SK-N-DZ (cell line): ENCODE data around the gene ZFPL1.

ENCODE experiments used
- DNase-seq: peaks from one replicate; pipeline ENCODE4 v3.0.0-alpha.2; 2015; ENCODE audit warnings: low spot score

ZFPL1 gene

GRCh38 chr11:65059959-65060824, 23.8 kb upstream of the ZFPL1 start:
- DNase-seq = no peak

- no peak for DNase-seq
Observed at GRCh38 chr11:65060913-65061408, 23.1 kb upstream of the ZFPL1 start.

GRCh38 chr11:65063532-65063931, 20.5 kb upstream of the ZFPL1 start:
- DNase-seq = no peak

- peak; percentile 82 for DNase-seq
Observed at GRCh38 chr11:65064847-65065240, 19.2 kb upstream of the ZFPL1 start.

GRCh38 chr11:65065851-65066250, 18.2 kb upstream of the ZFPL1 start:
- DNase-seq = peak; percentile 77

DNA sequence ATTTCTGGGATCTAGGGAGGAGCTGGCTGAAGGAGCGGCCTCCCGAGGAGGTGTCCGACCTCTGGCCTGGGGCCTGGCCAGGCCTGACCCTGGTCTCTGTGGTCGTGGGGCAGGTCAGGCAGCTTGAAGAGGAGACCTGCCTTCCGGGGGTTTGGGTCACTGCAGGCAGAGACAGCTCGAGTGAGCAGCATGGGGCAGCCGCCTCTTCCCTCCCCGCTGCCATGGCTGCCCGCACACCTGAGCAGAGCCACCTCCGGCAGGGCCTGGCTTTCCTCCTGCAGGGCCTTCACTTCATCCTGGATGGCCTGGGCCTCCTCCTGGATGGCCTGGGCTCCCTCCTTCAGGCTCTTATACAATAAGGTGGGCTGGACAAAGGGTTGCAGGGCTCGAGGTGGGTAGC, 17.7 kb upstream of the ZFPL1 start:
- no peak for DNase-seq

DNA sequence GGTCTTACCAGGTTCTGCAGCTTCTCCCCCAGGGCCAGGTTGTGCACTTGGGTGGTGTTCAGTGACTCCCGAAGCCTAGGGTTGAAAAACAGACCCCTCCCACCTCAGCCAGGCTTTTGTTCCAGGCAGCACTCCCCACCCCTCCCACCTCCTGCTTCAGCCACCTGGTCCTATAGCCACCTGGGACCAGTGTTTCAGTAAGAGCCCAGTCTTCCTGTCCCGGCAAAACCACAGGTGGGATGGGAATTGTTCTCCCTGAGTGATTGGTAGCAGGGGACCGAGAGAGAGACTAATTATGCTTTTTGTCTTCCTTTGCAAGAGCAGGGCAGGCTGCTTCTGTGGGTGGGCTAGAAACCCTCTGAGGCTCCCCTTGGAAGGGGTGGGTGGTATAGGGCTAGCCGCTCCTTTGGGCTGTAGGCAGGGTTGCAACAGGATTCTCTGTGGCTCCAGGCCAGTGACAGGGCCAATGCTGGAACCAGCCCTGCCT, 17.2 kb upstream of the ZFPL1 start:
- DNase-seq = peak; percentile 51

DNA sequence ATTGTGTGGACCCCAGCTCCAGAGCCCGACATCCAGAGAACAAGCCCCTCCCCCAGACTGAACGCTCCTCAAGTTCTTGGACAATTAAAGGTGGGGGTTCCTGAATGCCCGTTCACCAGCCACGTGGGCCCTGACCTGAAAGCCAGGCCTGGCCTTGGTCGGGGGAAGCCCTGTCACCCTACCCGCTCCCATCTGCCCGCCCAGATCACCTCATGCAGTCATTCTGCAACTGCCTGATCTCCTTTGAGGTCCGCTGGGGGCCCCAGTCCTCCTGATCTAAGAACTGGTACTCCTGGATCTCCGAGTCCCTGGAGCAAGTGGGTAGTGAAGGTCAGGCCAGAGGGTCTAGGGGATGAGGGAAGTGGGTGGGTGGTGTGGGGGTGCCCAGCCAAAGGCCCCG, 16.6 kb upstream of the ZFPL1 start:
- DNase-seq = no peak

DNA sequence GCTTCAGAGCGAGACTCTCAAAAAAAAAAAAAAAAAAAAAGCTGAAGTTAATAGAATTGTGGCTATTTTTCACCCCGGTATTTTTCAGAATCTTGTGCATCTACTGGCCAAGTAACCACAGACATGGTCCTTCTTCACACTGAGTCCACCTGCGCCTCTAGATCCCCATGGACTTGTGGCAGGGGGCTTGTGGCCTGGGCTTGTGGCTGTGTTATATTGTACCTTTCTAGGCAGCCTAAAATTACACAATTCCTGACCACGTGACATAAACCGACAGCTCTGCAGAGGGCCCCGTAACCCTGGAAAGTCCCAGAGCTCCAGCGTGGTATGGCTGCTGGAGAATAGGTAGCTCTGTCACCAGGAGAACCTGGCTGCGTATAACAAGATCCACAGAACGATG, 14.8 kb upstream of the ZFPL1 start:
- DNase-seq = no peak

GRCh38 chr11:65071907-65072630, 12.0 kb upstream of the ZFPL1 start:
- DNase-seq = no peak

DNA sequence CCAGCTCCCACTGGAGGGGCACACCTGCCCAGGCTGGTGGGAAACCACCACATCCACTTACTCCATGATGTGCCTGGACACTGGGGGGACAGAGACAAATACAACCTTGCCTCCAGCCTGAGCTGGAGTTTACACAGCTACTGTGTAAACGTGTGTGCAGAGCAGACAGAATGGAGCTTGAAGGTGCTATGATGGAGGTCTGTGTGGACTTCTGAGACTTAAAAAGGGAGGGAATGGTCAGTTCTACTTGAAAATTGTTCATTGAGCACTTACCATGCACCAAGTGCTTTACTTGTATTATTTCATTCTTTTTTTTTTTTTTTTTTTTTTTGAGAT, 11.4 kb upstream of the ZFPL1 start:
- no peak for DNase-seq

- peak; percentile 58 for DNase-seq
Observed at GRCh38 chr11:65077451-65077850, 6.6 kb upstream of the ZFPL1 start.

DNA sequence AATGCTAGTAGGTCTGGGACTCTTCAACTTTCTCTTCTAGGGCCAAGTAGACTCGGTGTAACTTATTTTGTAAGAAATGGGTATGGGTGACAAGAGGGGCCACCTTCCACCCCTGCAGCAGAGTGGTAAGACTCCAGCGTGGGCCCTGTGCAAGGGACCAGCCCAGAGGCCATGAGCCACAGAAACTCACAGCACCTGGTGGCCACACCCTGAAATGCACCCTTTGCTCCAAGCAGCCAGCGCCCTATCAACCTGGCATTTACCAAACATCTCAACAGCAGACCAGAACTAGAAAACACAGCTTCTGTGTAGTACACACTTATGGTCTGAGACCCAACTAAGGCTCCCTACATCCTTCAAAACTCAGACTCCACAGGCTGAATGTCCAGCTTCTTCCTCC, 5.9 kb upstream of the ZFPL1 start:
- DNase-seq = peak; percentile 60

GRCh38 chr11:65078786-65079342, 5.2 kb upstream of the ZFPL1 start:
- DNase-seq = no peak

DNA sequence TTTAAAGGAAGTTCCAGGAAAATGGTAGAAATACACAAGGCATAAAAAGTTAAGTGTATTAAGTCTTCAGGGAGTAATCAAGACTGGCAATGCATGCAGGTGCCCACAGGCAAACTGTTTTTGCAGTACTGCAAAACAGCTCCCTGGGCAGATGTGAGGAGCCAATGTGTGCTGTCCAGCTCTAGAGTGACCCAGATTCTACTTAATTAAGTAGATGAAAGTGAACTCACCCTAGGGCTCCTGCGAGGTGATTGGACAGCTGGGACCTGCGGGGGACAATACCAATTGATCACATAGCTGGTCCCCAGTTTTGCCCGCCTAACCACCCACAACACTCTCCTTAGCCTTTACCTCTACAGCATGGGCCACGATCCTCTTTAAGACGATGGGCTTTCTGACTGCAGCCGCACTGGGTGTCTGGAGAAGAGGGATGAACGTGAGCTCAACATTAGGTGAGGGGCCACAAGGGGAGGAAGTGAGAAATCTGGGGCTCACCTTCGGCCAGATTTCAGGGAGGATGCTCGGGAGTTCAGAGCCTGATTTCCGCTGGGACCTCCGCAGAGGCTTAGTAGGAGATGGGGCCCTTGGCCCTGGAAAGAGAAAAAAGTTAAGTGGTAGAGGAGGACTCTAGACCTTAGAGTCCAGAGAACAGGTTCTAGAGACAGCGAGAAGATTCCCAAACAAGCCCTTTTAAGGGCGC, 738 bp upstream of the ZFPL1 start:
- no peak for DNase-seq

- DNase-seq = no peak
Observed at GRCh38 chr11:65084598-65085375, 765 bp downstream of the ZFPL1 start.

DNA sequence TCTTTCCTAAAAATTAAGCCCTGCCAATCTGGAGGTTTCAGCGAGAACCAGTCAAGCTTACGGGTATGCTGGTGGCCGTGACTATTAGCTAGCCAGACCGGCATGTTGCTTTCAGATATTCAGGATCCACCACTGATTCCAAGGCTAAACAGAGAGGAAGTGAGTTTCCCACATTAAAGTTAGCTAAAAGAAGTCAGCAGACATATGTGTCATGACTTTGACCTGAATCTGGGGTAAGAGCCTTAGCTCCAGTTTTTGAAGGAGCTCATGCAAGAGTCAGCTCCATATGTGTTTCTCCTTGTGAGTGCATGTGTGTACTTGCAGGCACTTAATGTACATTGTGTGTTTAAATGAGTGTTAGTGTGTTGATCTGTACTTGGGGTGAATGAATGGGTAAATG, 1.4 kb downstream of the ZFPL1 start:
- DNase-seq = no peak

DNA sequence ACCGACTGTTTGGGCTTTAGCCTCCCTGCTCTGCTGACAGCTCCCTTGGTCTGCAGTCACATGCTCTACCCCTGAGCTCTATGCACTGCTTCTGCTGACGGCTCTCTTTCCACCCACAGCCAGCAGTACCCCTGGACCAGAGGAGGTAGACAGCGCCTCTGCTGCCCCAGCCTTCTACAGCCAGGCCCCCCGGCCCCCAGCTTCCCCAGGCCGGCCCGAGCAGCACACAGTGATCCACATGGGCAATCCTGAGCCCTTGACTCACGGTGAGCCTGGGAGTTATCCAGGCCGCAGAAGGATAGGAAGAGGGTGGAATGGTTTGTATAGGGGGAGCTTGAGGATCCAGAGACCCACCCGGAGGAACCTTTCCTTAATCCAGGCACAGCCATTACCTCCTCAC, 2.8 kb downstream of the ZFPL1 start:
- DNase-seq = no peak

GRCh38 chr11:65087216-65087615, 3.2 kb downstream of the ZFPL1 start:
- no peak for DNase-seq

DNA sequence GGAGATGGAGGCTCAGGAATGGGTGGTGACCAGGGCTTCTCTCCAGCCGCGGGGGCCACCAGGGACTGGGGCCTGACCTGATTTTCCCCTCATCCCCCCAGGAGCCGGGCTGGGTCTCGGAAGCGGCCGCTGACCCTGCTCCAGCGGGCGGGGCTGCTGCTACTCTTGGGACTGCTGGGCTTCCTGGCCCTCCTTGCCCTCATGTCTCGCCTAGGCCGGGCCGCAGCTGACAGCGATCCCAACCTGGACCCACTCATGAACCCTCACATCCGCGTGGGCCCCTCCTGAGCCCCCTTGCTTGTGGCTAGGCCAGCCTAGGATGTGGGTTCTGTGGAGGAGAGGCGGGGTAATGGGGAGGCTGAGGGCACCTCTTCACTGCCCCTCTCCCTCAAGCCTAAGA, 3.8 kb downstream of the ZFPL1 start:
- DNase-seq = no peak

DNA sequence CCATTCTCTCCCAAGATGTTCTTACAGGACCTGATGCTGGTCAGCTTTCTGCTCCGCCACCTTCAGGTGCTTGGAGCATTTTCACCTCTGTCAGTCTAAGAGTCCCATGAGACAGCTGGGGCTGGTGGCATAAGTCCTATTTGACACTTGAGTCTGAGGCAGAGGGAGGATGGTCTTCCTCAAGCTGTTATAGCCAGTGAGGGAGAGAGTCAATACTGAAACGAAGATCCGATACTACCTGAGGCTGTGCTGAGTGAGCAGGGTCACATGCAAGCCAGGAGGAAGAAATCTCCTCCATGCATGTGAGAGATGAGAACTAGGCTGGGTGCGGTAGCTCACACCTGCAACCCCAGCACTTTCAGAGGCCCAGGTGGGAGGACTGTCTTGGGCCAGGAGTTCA, 5.6 kb downstream of the ZFPL1 start:
- DNase-seq = no peak
